H1 (cell line): ENCODE measurements around the gene IL36RN. TPM values are rescaled to one million over a fixed set of nuclear protein-coding genes. Genes with fewer than 3 reads are reported as not detected.

Experiments used
- CTCF ChIA-PET: fragments of 300-600 bp; sonication (Branson Sonifier 250); formaldehyde crosslinking; loops from one replicate; lab custom pipeline; 2021; ENCODE audit not compliant: partially characterized antibody; lab: Charles Lee
- POLR2A ChIA-PET: fragments of 300-600 bp; sonication (Branson Sonifier 250); formaldehyde crosslinking; loops from one replicate; lab custom pipeline; 2021; ENCODE audit warnings: inconsistent platforms; ENCODE audit not compliant: partially characterized antibody; lab: Charles Lee
- DNase-seq, 2 experiments: peaks; one replicate each; pipeline versions ENCODE4 v3.0.0 to v3.0.0-alpha.2; 2010 to 2022; ENCODE audit warnings: low spot score in 2 of 2, low read depth in 1 of 2, mixed read lengths in 1 of 2
- FAIRE-seq: peaks from 2 replicates; lab custom pipeline; 2011; peaks lifted over from hg19 to GRCh38; lab: Jason Lieb, UNC
- H2AFZ ChIP-seq: 2 replicates; pipeline ENCODE4 v1.8.1; 2012; ENCODE audit warnings: low read length, inconsistent platforms
- H2AK5ac ChIP-seq: 2 replicates; pipeline ENCODE4 v1.6.1; 2013; ENCODE audit warnings: low read depth, low read length
- H2BK120ac ChIP-seq: replicated peaks from 2 replicates; pipeline ENCODE3; 2013; ENCODE audit warnings: low read depth, low read length, inconsistent platforms
- H2BK12ac ChIP-seq: 2 replicates; pipeline ENCODE4 v1.6.1; 2013; ENCODE audit warnings: low read depth, low read length
- H2BK15ac ChIP-seq: 2 replicates; pipeline ENCODE4 v1.6.1; 2013; ENCODE audit warnings: low read length
- H2BK20ac ChIP-seq: 2 replicates; pipeline ENCODE4 v1.6.1; 2013; ENCODE audit warnings: low read length
- H2BK5ac ChIP-seq: 2 replicates; pipeline ENCODE4 v1.6.1; 2013; ENCODE audit warnings: low read depth, low read length
- H3K14ac ChIP-seq: 2 replicates; pipeline ENCODE4 v1.6.1; 2013; ENCODE audit warnings: inconsistent platforms; ENCODE audit not compliant: insufficient read length
- H3K18ac ChIP-seq: 2 replicates; pipeline ENCODE4 v1.6.1; 2013; ENCODE audit warnings: low read length; ENCODE audit errors: extremely low read depth
- H3K23ac ChIP-seq: 2 replicates; pipeline ENCODE4 v1.6.1; 2013; ENCODE audit warnings: inconsistent platforms; ENCODE audit not compliant: insufficient read length
- H3K23me2 ChIP-seq: 2 replicates; pipeline ENCODE4 v1.6.1; 2013; ENCODE audit warnings: low read depth, low read length
- H3K27ac ChIP-seq: 2 replicates; pipeline ENCODE4 v1.6.1; 2011; ENCODE audit warnings: low read depth, low read length, inconsistent platforms
- H3K27me3 ChIP-seq, 4 experiments: replicated peaks in 1 of 4; 1 replicate in 1 of 4; 2 replicates in 3 of 4; pipeline versions ENCODE4 v1.6.1 to v1.8.1; 2011 to 2013; ENCODE audit warnings: low read length in 3 of 4, mild to moderate bottlenecking in 3 of 4, inconsistent platforms in 2 of 4, mixed read lengths in 2 of 4, moderate library complexity in 1 of 4; ENCODE audit not compliant: control insufficient read depth in 3 of 4, insufficient read depth in 3 of 4; ENCODE audit errors: extremely low read depth in 1 of 4
- H3K36me3 ChIP-seq, 4 experiments: 2 replicates each; pipeline versions ENCODE4 v1.6.1 to v1.8.1; 2011 to 2013; ENCODE audit warnings: mild to moderate bottlenecking in 4 of 4, low read length in 3 of 4, moderate library complexity in 2 of 4, control low read depth in 1 of 4, inconsistent platforms in 1 of 4; ENCODE audit not compliant: insufficient read depth in 4 of 4, control insufficient read depth in 2 of 4
- H3K4ac ChIP-seq: replicated peaks from 2 replicates; pipeline ENCODE3; 2013; ENCODE audit warnings: low read length, low read depth, mixed read lengths, inconsistent platforms; ENCODE audit not compliant: insufficient read length
- H3K4me1 ChIP-seq, 4 experiments: replicated peaks in 1 of 4; 1 replicate in 1 of 4; 2 replicates in 3 of 4; pipeline versions ENCODE4 v1.6.1 to v1.8.1; 2011 to 2013; ENCODE audit warnings: low read length in 3 of 4, inconsistent platforms in 2 of 4, mixed read lengths in 1 of 4; ENCODE audit not compliant: insufficient read depth in 4 of 4, control insufficient read depth in 3 of 4
- H3K4me2 ChIP-seq, 2 experiments: 2 replicates each; pipeline versions ENCODE4 v1.6.1 to v1.8.1; 2011 to 2013; ENCODE audit warnings: low read depth in 2 of 2, low read length in 2 of 2, control low read depth in 1 of 2, inconsistent platforms in 1 of 2, mild to moderate bottlenecking in 1 of 2; ENCODE audit not compliant: insufficient read depth in 1 of 2
- H3K4me3 ChIP-seq, 4 experiments: fragments of 200-600, 300-600 bp in 1 of 4; sonication (generic), shearing (Covaris generic), sonication (Bioruptor Twin) in 1 of 4; 2 replicates each; pipeline versions ENCODE4 v1.5.1 to v1.8.1; 2011 to 2016; ENCODE audit warnings: low read length in 4 of 4, low read depth in 3 of 4, control low read depth in 2 of 4, inconsistent platforms in 2 of 4, mild to moderate bottlenecking in 2 of 4, mixed read lengths in 1 of 4, moderate library complexity in 1 of 4; ENCODE audit not compliant: insufficient read depth in 2 of 4; ENCODE audit errors: extremely low read depth in 1 of 4
- H3K56ac ChIP-seq: replicated peaks from 2 replicates; pipeline ENCODE3; 2013; ENCODE audit warnings: low read depth, mild to moderate bottlenecking, mixed read lengths, low read length, inconsistent platforms; ENCODE audit not compliant: insufficient read length
- H3K79me1 ChIP-seq: 2 replicates; pipeline ENCODE4 v1.6.1; 2013; ENCODE audit warnings: low read depth, low read length, control low read depth
- H3K79me2 ChIP-seq, 2 experiments: 2 replicates each; pipeline versions ENCODE4 v1.6.1 to v1.8.1; 2012 to 2013; ENCODE audit warnings: low read length in 2 of 2, mild to moderate bottlenecking in 2 of 2, inconsistent platforms in 1 of 2; ENCODE audit not compliant: insufficient read depth in 2 of 2, control insufficient read depth in 1 of 2
- H3K9ac ChIP-seq, 4 experiments: replicated peaks in 1 of 4; 1 replicate in 1 of 4; 2 replicates in 3 of 4; pipeline versions ENCODE4 v1.6.1 to v1.8.1; 2011 to 2013; ENCODE audit warnings: low read depth in 3 of 4, low read length in 3 of 4, control low read depth in 2 of 4, mild to moderate bottlenecking in 2 of 4, moderate library complexity in 2 of 4, inconsistent platforms in 1 of 4; ENCODE audit errors: extremely low read depth in 1 of 4
- H3K9me3 ChIP-seq, 2 experiments: 2 replicates each; pipeline versions ENCODE4 v1.6.1 to v1.8.1; 2012 to 2013; ENCODE audit warnings: mild to moderate bottlenecking in 2 of 2, moderate library complexity in 2 of 2, control low read depth in 1 of 2, inconsistent platforms in 1 of 2, low read depth in 1 of 2, low read length in 1 of 2, mixed read lengths in 1 of 2; ENCODE audit not compliant: insufficient read depth in 2 of 2
- H4K20me1 ChIP-seq, 2 experiments: replicated peaks in 1 of 2; 2 replicates each; pipeline versions ENCODE3 to v1.8.1; 2011 to 2013; ENCODE audit warnings: inconsistent platforms in 2 of 2, low read length in 2 of 2, mild to moderate bottlenecking in 1 of 2; ENCODE audit not compliant: insufficient read depth in 2 of 2, control insufficient read depth in 1 of 2
- H4K5ac ChIP-seq: 2 replicates; pipeline ENCODE4 v1.6.1; 2013; ENCODE audit warnings: low read length, low read depth, mixed read lengths, inconsistent platforms; ENCODE audit not compliant: insufficient read length
- H4K8ac ChIP-seq: 2 replicates; pipeline ENCODE4 v1.8.0; 2013; ENCODE audit warnings: mild to moderate bottlenecking, moderate library complexity, low read length, inconsistent platforms; ENCODE audit not compliant: insufficient read depth; ENCODE audit errors: extremely low read depth
- H4K91ac ChIP-seq: replicated peaks from 2 replicates; pipeline ENCODE3; 2013; ENCODE audit warnings: low read length, mixed read lengths, inconsistent platforms; ENCODE audit not compliant: insufficient read length
- CTBP2 ChIP-seq: IDR thresholded peaks from 2 replicates; pipeline ENCODE4 v1.7.0; 2011; ENCODE audit warnings: borderline replicate concordance, mild to moderate bottlenecking, moderate library complexity, mixed read lengths, low read length; ENCODE audit not compliant: insufficient read depth, insufficient read length
- EGR1 ChIP-seq: IDR thresholded peaks from 2 replicates; pipeline ENCODE4 v1.6.1; 2011; ENCODE audit warnings: low read depth, low read length, borderline replicate concordance
- JUN ChIP-seq: IDR thresholded peaks from 2 replicates; pipeline ENCODE4 v1.6.1; 2011; ENCODE audit warnings: low read depth, mild to moderate bottlenecking, improper control_type of control experiment, low read length
- KDM1A ChIP-seq: fragments of 200-600, 300-600 bp; sonication (generic); IDR thresholded peaks from 2 replicates; pipeline ENCODE4 v1.7.1; 2016; ENCODE audit warnings: mild to moderate bottlenecking, low read length, borderline replicate concordance
- KDM4A ChIP-seq: IDR thresholded peaks from one replicate; pipeline ENCODE4 v1.7.1; 2012; ENCODE audit warnings: low read depth, mild to moderate bottlenecking, moderate library complexity, low read length, inconsistent platforms; ENCODE audit not compliant: severe bottlenecking
- MAFK ChIP-seq: IDR thresholded peaks from 2 replicates; pipeline ENCODE4 v1.6.1; 2012; ENCODE audit warnings: low read depth, mild to moderate bottlenecking, improper control_type of control experiment, low read length
- RBBP5 ChIP-seq: IDR thresholded peaks from 2 replicates; pipeline ENCODE4 v1.7.1; 2012; ENCODE audit warnings: low read depth, mild to moderate bottlenecking, inconsistent platforms, low read length, moderate library complexity, borderline replicate concordance
- TAF7 ChIP-seq: optimal IDR thresholded peaks from 2 replicates; pipeline ENCODE3; 2011; ENCODE audit warnings: low read depth, mild to moderate bottlenecking, inconsistent platforms, low read length, moderate library complexity, borderline replicate concordance
- TEAD4 ChIP-seq: IDR thresholded peaks from 2 replicates; pipeline ENCODE4 v1.6.1; 2012; ENCODE audit warnings: low read depth, low read length, inconsistent platforms, mixed read lengths
- WGBS, 2 experiments: shearing (Covaris generic) in 1 of 2; methylation state at CpG; one replicate each; pipeline versions ENCODE4 v1.1.6 to v1.1.7; 2013 to 2015; ENCODE audit warnings: low lambda C conversion rate in 2 of 2, mixed read lengths in 2 of 2, inconsistent platforms in 1 of 2, low coverage in 1 of 2, missing lambda C conversion rate in 1 of 2; ENCODE audit not compliant: insufficient replicate concordance in 2 of 2, insufficient coverage in 1 of 2, insufficient read length in 1 of 2; ENCODE audit errors: extremely low coverage in 1 of 2, missing lambda C conversion rate in 1 of 2; 5-methylcytosine and 5-hydroxymethylcytosine counted together
- polyA plus RNA-seq, 7 experiments: library from polyadenylated mRNA; depleted of rRNA in 3 of 7; stranded (reverse) in 5 of 7; unstranded in 2 of 7; fragments of >200 nt in 5 of 7; fragments of 200-250 nt in 2 of 7; gene quantifications; 1 replicate in 5 of 7; 2 replicates in 1 of 7; 4 replicates in 1 of 7; pipeline versions ENCODE4 v1.2.1 to v1.2.3, GENCODE V29; 2011 to 2013; ENCODE audit warnings: missing spikeins in 2 of 7, mixed read lengths in 2 of 7
- total RNA-seq: library from RNA; stranded (reverse); fragmentation: NEBNext Ultra II Directional; extraction: Animal tissue kit (Norgen Biotek cat#: 25700); gene quantifications from 2 replicates; pipeline ENCODE4 v1.2.1, GENCODE V29; 2021
- TF ChIP-seq, protein P1 (sequence below): IDR thresholded peaks from 2 replicates; pipeline ENCODE4 v1.6.1; 2012; ENCODE audit warnings: inconsistent platforms
- TF ChIP-seq, protein P2 (sequence below), 3 experiments: IDR thresholded peaks; 1 replicate in 2 of 3; 2 replicates in 1 of 3; pipeline versions ENCODE4 v1.5.1 to v1.6.1; 2011; ENCODE audit warnings: low read length in 3 of 3, mild to moderate bottlenecking in 3 of 3, inconsistent platforms in 2 of 3, low read depth in 1 of 3, moderate library complexity in 1 of 3; ENCODE audit not compliant: insufficient read depth in 1 of 3; ENCODE audit errors: control extremely low read depth in 1 of 3

Gene IL36RN
- total and polyA plus RNA-seq, 2 of the 8 experiments (the other 6 are each of a cell fraction or from before 2014, with no cell fraction given): not detected

DNA sequence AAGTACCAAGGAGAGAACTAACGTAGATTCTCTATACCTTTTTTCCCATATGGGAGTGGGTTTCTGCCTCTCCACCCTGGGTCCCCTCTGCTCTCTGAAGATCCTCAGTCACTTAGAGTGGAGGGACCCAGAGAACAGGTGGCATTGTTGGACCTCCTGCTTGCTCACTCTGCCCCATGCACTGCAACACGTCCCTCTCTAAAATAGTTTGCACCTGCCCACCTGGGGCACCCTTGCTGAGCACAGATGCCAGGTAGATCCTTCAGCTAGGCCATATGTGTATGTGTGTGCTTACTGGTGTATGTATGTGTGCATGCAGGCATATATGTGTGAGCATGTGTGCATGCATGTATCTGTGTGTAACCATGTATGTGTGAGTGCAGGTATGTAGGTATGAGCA lies 2.2 kb downstream of the IL36RN start:
- Histone ChIP-seq H2BK20ac (no peak overlapping the region), H4K20me1 (peaks cover 0 to 2% of the 10 kb centered on the region in 2 experiments), H2AK5ac (no peak overlapping the region), H4K5ac (no peak overlapping the region), H2BK15ac (no peak overlapping the region), H3K23me2 (no peaks in the 10 kb centered on the region; the same call in 1 of the 2 replicates), H3K56ac (no peak overlapping the region), H3K9me3 (0 out of 4 replicates have a peak, but pooled peaks cover 1 to 4% of the 10 kb centered on the region in 2 experiments), H3K18ac (no peak overlapping the region), H4K91ac (no peak overlapping the region), H3K9ac (no peak overlapping the region), H3K79me1 (no peaks in the 10 kb centered on the region), H3K14ac (no peak overlapping the region), H3K4ac (no peak overlapping the region), H2BK5ac (no peak overlapping the region), H3K79me2 (no peaks in the 10 kb centered on the region), H3K27me3 (no peaks in the 10 kb centered on the region), H3K4me2 (no peak overlapping the region), H3K36me3 (no peaks in the 10 kb centered on the region), H3K23ac (no peak overlapping the region), H2AFZ (no peak overlapping the region), H3K27ac (no peak overlapping the region), H3K4me1 (no peaks in the 10 kb centered on the region), H2BK120ac (no peak overlapping the region), H4K8ac (no peak overlapping the region), H3K4me3 (no peak overlapping the region), H2BK12ac (no peak overlapping the region)
- 82% methylated on average over 2 of the region's 2 CpGs; no CpG with 5 or more reads in 1 of the 2 experiments for WGBS, 2 experiments
- POLR2A ChIA-PET: no interaction called here
- FAIRE-seq (no peak), DNase-seq (no peak)
- CTCF ChIA-PET: interaction anchor here (2.3 kb wide), 1 partner anchor 19 kb away, joined by 10 read pairs; no protein-coding TSS in a partner anchor
- TF ChIP-seq, protein P1, sequence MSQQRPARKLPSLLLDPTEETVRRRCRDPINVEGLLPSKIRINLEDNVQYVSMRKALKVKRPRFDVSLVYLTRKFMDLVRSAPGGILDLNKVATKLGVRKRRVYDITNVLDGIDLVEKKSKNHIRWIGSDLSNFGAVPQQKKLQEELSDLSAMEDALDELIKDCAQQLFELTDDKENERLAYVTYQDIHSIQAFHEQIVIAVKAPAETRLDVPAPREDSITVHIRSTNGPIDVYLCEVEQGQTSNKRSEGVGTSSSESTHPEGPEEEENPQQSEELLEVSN: no peak
- no peak for TF ChIP-seq RBBP5
- TF ChIP-seq KDM4A: no peak
- TF ChIP-seq TEAD4: no peak
- no peak for TF ChIP-seq CTBP2
- TF ChIP-seq, protein P2, sequence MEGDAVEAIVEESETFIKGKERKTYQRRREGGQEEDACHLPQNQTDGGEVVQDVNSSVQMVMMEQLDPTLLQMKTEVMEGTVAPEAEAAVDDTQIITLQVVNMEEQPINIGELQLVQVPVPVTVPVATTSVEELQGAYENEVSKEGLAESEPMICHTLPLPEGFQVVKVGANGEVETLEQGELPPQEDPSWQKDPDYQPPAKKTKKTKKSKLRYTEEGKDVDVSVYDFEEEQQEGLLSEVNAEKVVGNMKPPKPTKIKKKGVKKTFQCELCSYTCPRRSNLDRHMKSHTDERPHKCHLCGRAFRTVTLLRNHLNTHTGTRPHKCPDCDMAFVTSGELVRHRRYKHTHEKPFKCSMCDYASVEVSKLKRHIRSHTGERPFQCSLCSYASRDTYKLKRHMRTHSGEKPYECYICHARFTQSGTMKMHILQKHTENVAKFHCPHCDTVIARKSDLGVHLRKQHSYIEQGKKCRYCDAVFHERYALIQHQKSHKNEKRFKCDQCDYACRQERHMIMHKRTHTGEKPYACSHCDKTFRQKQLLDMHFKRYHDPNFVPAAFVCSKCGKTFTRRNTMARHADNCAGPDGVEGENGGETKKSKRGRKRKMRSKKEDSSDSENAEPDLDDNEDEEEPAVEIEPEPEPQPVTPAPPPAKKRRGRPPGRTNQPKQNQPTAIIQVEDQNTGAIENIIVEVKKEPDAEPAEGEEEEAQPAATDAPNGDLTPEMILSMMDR (IDR thresholded peaks at IDR 0.05; ENCODE audit: control extremely low read depth in 1 of 3, insufficient read depth in 1 of 3, low read depth in 1 of 3, low read length in 3 of 3): no peak
- TF ChIP-seq JUN: no peak
- TF ChIP-seq MAFK: no peak
- TF ChIP-seq EGR1: no peak
- no peak for TF ChIP-seq TAF7
- no peak for TF ChIP-seq KDM1A
